VCaP (cell line): ENCODE data around the gene KIF6.

Experiments used
- H3K27ac ChIP-seq: fragments of 450-650 bp; 2 replicates; pipeline ENCODE4 v1.5.1; 2017
- TF ChIP-seq, protein P1 (sequence below): fragments of 450-650 bp; conservative IDR thresholded peaks from 2 replicates; pipeline ENCODE4 v1.5.1; 2017; ENCODE audit warnings: mild to moderate bottlenecking, moderate library complexity

KIF6 gene

GRCh38 chr6:39341937-39342336 is 383.3 kb downstream of the KIF6 start:
- H3K27ac ChIP-seq: no peak overlapping the region
- TF ChIP-seq, protein P1, sequence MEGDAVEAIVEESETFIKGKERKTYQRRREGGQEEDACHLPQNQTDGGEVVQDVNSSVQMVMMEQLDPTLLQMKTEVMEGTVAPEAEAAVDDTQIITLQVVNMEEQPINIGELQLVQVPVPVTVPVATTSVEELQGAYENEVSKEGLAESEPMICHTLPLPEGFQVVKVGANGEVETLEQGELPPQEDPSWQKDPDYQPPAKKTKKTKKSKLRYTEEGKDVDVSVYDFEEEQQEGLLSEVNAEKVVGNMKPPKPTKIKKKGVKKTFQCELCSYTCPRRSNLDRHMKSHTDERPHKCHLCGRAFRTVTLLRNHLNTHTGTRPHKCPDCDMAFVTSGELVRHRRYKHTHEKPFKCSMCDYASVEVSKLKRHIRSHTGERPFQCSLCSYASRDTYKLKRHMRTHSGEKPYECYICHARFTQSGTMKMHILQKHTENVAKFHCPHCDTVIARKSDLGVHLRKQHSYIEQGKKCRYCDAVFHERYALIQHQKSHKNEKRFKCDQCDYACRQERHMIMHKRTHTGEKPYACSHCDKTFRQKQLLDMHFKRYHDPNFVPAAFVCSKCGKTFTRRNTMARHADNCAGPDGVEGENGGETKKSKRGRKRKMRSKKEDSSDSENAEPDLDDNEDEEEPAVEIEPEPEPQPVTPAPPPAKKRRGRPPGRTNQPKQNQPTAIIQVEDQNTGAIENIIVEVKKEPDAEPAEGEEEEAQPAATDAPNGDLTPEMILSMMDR: no peak

DNA sequence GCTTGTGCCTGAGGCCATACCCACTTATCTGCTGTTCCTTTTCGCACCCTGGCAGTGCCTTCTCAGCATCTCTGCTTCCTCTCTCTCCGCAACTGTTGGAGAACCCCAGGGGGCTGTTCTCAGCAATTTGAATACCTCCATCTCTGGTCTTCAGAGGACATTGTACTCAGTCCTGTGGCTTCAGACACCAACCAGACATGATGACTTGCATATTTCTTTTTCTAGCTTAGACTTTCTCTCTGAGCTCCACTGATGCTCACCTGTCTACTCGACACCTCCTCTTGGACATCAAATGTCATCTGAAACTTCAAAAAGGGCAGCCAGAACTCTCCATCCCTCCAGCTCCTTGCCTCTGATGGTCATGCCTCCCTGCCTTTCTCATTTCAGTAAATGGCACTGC is 383.9 kb downstream of the KIF6 start:
- no peak overlapping the region for H3K27ac ChIP-seq
- TF ChIP-seq, protein P1: no peak

DNA sequence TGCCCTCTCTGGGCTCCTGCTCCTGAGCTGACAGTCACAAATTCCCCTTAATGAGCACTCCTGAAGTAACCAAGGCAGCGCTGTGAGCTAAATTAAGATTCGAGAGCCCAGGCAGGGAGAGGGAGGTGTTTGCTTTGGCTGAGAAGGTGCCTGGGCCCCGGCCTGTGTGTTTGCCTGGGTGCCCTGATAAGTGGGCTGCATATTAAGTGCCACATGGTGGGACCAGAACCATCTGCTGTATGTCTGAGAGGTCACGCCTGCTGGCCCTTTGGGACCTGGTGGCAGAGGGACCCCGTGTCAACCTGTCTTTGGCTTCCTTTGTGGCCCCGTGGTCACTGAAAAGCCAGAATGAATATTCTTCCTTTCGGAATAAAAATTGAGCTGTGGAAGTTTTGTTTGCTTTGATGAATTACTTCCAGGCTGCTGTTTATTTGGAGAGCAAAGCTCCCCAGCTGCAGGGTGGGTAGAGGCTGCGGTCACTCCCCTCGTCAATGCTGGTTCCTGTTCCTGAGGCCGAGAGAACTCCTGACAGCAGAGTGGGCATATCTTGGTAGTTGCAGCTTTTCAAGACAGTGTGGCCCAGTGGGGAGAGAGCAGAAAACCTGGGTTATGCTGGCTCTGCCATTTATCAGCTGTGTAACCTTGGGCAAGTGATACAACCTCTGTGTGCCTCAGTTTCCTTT is 385.2 kb downstream of the KIF6 start:
- no peak overlapping the region for H3K27ac ChIP-seq
- TF ChIP-seq, protein P1: no peak

DNA sequence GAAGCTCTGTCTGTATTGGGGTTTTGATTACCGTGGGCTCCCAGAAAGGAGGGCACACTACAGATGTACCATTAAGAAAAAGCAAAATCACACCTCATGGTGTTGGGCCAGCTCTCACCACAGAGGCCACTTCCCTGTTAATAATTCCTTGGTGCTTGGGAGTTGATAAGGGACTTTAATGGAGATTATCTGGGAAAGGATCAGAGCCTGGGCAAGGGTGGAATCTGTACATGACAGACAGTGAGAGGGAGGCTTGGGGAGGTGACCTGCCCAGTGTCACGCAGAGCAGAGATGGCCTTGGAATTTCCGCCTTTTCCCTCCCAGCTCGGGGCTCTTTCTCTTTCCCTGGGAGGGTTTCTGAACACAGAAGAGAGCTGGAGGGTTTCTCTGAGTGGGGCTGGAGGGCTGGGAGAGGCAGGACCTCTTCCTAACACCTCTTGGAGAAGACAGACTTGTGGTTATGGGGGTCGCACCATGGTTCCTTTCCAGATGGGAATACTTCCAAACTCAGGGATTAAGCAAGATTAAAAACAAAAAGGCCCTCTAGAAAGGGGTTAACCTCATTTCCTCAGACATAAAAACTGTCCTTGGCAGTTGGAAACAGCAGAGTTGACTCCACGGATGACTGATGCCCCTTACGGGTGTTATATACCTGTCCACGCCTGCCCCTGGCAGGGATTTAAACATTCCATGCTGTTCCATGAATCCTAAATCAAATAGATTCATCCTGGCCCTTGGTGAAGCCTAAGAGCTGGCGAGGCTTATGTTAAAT is 385.9 kb downstream of the KIF6 start:
- H3K27ac ChIP-seq: no peak overlapping the region
- TF ChIP-seq, protein P1: no peak

GRCh38 chr6:39338397-39338796 is 386.8 kb downstream of the KIF6 start:
- no peak overlapping the region for H3K27ac ChIP-seq
- TF ChIP-seq, protein P1: no peak

GRCh38 chr6:39335780-39336545 is 389.2 kb downstream of the KIF6 start:
- H3K27ac ChIP-seq: no peak overlapping the region
- TF ChIP-seq, protein P1: no peak
